ENCODE data around the gene TBC1D4.
A peak's percentile ranks its signal among the peaks of the same experiment; 100 is the strongest.
"Not testable (repeated sequence)": the region's sequence is repeated elsewhere in the genome, so short reads cannot be mapped to it uniquely, and the experiment has no call there.

Gene TBC1D4

DNA sequence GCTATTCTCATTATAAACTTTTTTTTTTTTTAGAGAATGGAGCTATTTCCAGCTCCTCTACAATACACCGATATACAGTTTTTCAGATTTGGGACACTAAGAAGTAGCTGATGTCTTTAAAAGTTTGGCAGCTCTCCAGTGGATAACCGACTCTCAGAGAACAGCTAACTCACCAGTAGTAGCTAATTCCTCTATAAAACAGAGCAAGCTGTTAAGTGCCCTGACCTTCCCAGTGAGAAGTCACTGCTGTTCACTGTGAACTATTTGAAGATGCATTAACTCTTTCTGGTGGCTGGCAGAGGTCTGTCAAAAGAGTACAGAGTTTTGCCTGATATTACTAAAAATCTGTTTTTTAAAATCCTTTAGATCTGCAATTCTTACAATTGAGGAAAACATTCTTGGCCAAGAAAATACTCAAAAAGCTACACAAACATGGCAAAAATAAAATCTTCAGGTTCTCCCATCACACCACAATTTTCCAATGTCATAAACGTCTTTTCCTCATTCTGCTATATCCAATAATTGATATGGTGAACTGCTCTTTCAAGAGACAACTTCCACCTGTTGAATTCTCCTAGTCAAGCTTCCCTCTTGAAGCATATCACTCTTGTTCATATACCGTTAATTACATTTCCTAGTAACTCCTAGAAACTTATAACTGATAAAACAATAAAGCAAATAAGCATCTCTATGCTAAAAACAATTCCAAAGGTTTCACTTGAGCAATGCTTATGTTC lies 44.2 kb downstream of the TBC1D4 start:
- Histone ChIP-seq H3K4me3 (ENCODE audit: low read depth in 1 of 5, low read length in 5 of 5) (no peak overlapping the region), H3K9ac (ENCODE audit: low read length in 5 of 5) (no peak overlapping the region), H3K9me3 (ENCODE audit: control insufficient read depth in 5 of 5, low read length in 5 of 5) (no peaks in the 10 kb centered on the region), H3K4me1 (ENCODE audit: control insufficient read depth in 5 of 5, insufficient read depth in 5 of 5, low read length in 5 of 5) (peaks cover 0 to 11% (median 6%) of the 10 kb centered on the region in 5 donors), H3K27ac (ENCODE audit: low read depth, low read length) (no peak overlapping the region), H3K36me3 (ENCODE audit: control insufficient read depth in 5 of 5, insufficient read depth in 5 of 5, low read length in 5 of 5) (peaks cover 0 to 2% (median 0%) of the 10 kb centered on the region in 5 donors), H3K27me3 (ENCODE audit: control insufficient read depth in 5 of 5, insufficient read depth in 4 of 5, low read length in 5 of 5) (no peaks in the 10 kb centered on the region)

DNA sequence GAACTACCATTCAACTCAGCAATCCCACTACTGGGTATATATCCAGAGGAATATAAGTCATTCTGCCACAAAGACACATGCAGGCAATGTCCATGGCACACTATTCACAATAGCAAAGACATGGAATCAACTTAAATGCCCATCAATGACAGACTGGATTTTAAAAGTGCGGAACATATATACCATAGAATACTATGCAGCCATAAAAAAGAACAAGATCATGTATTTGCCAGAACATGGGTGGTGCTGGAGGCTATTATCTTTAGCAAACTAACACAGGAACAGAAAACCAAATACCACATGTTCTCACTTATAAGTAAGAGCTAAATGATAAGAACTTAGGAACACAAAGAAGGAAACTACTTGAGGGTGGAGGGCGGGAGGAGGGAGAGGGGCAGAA lies 47.8 kb downstream of the TBC1D4 start:
- H3K9ac ChIP-seq (ENCODE audit: low read length in 5 of 5); H3K9me3 ChIP-seq (ENCODE audit: control insufficient read depth in 5 of 5, low read length in 5 of 5); H3K36me3 ChIP-seq (ENCODE audit: control insufficient read depth in 5 of 5, insufficient read depth in 5 of 5, low read length in 5 of 5); H3K4me3 ChIP-seq (ENCODE audit: low read depth in 1 of 5, low read length in 5 of 5); H3K27ac ChIP-seq (ENCODE audit: low read depth, low read length); H3K27me3 ChIP-seq (ENCODE audit: control insufficient read depth in 5 of 5, insufficient read depth in 4 of 5, low read length in 5 of 5): not testable (repeated sequence)
- H3K4me1 ChIP-seq (ENCODE audit: control insufficient read depth in 5 of 5, insufficient read depth in 5 of 5, low read length in 5 of 5): peaks cover 0 to 32% (median 22%) of the 10 kb centered on the region in 5 donors

- Histone ChIP-seq H3K27me3 (ENCODE audit: control insufficient read depth in 5 of 5, insufficient read depth in 4 of 5, low read length in 5 of 5) (no peaks in the 10 kb centered on the region), H3K27ac (ENCODE audit: low read depth, low read length) (peak overlapping the region; percentile 77), H3K9me3 (ENCODE audit: control insufficient read depth in 5 of 5, low read length in 5 of 5) (no peaks in the 10 kb centered on the region), H3K4me1 (ENCODE audit: control insufficient read depth in 5 of 5, insufficient read depth in 5 of 5, low read length in 5 of 5) (peaks cover 0 to 32% (median 22%) of the 10 kb centered on the region in 5 donors), H3K9ac (ENCODE audit: low read length in 5 of 5) (no peak overlapping the region), H3K36me3 (ENCODE audit: control insufficient read depth in 5 of 5, insufficient read depth in 5 of 5, low read length in 5 of 5) (peaks cover 0 to 2% (median 0%) of the 10 kb centered on the region in 5 donors), H3K4me3 (ENCODE audit: low read depth in 1 of 5, low read length in 5 of 5) (no peak overlapping the region)
These were observed 49.1 kb downstream of the TBC1D4 start for GRCh38 chr13:75432811-75433244.

DNA sequence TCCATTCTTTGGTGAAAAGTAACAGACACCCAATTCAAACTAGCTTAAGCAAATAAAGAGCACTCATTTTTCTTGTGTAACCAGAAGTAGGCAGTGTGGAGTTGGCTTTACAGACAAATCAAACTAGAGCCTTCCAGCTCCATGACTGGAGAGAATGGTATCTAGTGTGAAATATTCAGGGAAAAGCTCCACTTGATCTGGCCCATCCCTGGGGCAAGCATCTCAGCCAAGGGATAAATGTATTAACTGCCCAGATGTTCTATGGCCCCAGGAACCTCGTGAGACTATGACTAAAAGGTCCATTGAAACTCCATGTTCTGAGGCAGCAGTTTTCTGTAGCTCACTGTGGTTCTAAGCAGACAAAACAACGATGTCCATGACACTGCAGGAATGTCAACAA lies 49.9 kb downstream of the TBC1D4 start:
- H3K36me3 ChIP-seq (ENCODE audit: control insufficient read depth in 5 of 5, insufficient read depth in 5 of 5, low read length in 5 of 5): peaks cover 0 to 2% (median 0%) of the 10 kb centered on the region in 5 donors
- no peaks in the 10 kb centered on the region for H3K27me3 ChIP-seq (ENCODE audit: control insufficient read depth in 5 of 5, insufficient read depth in 4 of 5, low read length in 5 of 5)
- H3K27ac ChIP-seq (ENCODE audit: low read depth, low read length): peak overlapping the region; percentile 77
- H3K4me3 ChIP-seq (ENCODE audit: low read depth in 1 of 5, low read length in 5 of 5): no peak overlapping the region
- no peaks in the 10 kb centered on the region for H3K9me3 ChIP-seq (ENCODE audit: control insufficient read depth in 5 of 5, low read length in 5 of 5)
- peaks cover 0 to 28% (median 22%) of the 10 kb centered on the region in 5 donors for H3K4me1 ChIP-seq (ENCODE audit: control insufficient read depth in 5 of 5, insufficient read depth in 5 of 5, low read length in 5 of 5)
- no peak overlapping the region for H3K9ac ChIP-seq (ENCODE audit: low read length in 5 of 5)

- H3K9me3 ChIP-seq (ENCODE audit: control insufficient read depth in 5 of 5, low read length in 5 of 5): no peaks in the 10 kb centered on the region
- no peaks in the 10 kb centered on the region for H3K27me3 ChIP-seq (ENCODE audit: control insufficient read depth in 5 of 5, insufficient read depth in 4 of 5, low read length in 5 of 5)
- peaks cover 0 to 28% (median 22%) of the 10 kb centered on the region in 5 donors for H3K4me1 ChIP-seq (ENCODE audit: control insufficient read depth in 5 of 5, insufficient read depth in 5 of 5, low read length in 5 of 5)
- peak overlapping the region in 2 of 5 donors; percentile 30 to 39 for H3K9ac ChIP-seq (ENCODE audit: low read length in 5 of 5)
- peaks cover 0 to 2% (median 0%) of the 10 kb centered on the region in 5 donors for H3K36me3 ChIP-seq (ENCODE audit: control insufficient read depth in 5 of 5, insufficient read depth in 5 of 5, low read length in 5 of 5)
- peak overlapping the region; percentile 77 for H3K27ac ChIP-seq (ENCODE audit: low read depth, low read length)
- H3K4me3 ChIP-seq (ENCODE audit: low read depth in 1 of 5, low read length in 5 of 5): no peak overlapping the region
These were observed 51.3 kb downstream of the TBC1D4 start for GRCh38 chr13:75430436-75431209.

GRCh38 chr13:75426421-75426820 lies 55.5 kb downstream of the TBC1D4 start:
- H3K27ac ChIP-seq (ENCODE audit: low read depth, low read length): no peak overlapping the region

DNA sequence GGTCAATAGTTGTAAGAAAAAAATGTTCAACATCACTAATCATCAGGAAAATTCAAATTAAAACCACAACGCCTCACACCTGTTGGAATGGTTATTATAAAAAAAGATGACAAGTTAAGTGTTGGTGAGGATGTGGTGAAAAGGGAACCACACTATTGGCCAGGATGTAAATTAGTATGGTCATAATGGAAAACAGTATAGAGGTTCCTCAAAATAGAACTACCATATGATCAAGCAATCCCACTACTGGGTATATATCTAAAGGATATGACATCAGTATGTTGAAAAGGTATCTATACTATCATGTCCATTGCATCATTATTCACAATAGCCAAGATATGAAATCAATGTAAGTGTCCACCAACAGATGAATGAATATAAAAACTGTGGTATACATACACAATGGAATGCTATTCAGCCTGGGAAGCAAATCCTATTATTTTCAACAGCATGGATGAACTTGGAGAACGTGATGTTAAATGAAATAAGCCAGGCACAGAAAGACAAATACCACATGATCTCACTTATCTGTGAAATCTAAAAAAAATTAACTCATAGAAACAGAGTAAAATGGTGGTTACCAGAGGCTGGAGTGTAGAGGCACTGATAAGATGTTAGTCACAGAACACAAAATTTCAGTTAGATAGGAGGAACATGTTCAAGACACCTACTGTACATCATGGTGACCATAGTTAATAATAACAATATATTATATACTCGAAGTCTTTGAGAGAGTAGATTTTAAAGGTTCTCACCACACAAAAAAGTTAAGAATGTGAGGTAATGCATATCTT lies 56.6 kb downstream of the TBC1D4 start:
- no peaks in the 10 kb centered on the region for H3K27me3 ChIP-seq (ENCODE audit: control insufficient read depth in 5 of 5, insufficient read depth in 4 of 5, low read length in 5 of 5)
- H3K27ac ChIP-seq (ENCODE audit: low read depth, low read length): no peak overlapping the region
- peaks cover 0 to 22% (median 7%) of the 10 kb centered on the region in 5 donors for H3K4me1 ChIP-seq (ENCODE audit: control insufficient read depth in 5 of 5, insufficient read depth in 5 of 5, low read length in 5 of 5)
- H3K36me3 ChIP-seq (ENCODE audit: control insufficient read depth in 5 of 5, insufficient read depth in 5 of 5, low read length in 5 of 5): no peaks in the 10 kb centered on the region
- H3K9ac ChIP-seq (ENCODE audit: low read length in 5 of 5): no peak overlapping the region
- no peak overlapping the region for H3K4me3 ChIP-seq (ENCODE audit: low read depth in 1 of 5, low read length in 5 of 5)
- no peaks in the 10 kb centered on the region for H3K9me3 ChIP-seq (ENCODE audit: control insufficient read depth in 5 of 5, low read length in 5 of 5)

More at GRCh38 chr13:75426421-75426820, 55.5 kb downstream of the TBC1D4 start:
- Histone ChIP-seq H3K27me3 (ENCODE audit: control insufficient read depth in 5 of 5, insufficient read depth in 4 of 5, low read length in 5 of 5) (no peaks in the 10 kb centered on the region), H3K36me3 (ENCODE audit: control insufficient read depth in 5 of 5, insufficient read depth in 5 of 5, low read length in 5 of 5) (no peaks in the 10 kb centered on the region), H3K9ac (ENCODE audit: low read length in 5 of 5) (no peak overlapping the region), H3K4me3 (ENCODE audit: low read depth in 1 of 5, low read length in 5 of 5) (no peak overlapping the region), H3K4me1 (ENCODE audit: control insufficient read depth in 5 of 5, insufficient read depth in 5 of 5, low read length in 5 of 5) (peaks cover 0 to 28% (median 13%) of the 10 kb centered on the region in 5 donors), H3K9me3 (ENCODE audit: control insufficient read depth in 5 of 5, low read length in 5 of 5) (no peaks in the 10 kb centered on the region)

DNA sequence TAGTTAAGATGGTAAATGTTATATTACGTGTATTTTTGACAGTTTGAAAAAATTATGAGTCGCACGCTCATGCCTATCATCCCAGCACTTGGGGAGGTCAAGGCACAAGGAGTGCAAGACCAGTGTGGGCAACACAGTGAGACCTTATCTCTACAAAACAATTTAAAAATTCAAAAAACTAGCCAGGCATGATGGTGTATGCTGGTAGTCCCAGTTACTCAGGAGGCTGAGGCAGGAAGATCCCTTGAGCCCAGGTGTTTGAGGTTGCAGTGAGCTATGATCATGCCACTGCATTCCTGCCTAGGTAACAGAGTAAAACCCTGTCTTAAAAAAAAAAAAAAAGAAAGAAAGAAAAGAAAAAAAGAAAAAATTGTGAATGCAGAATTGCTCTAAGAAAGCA lies 58.0 kb downstream of the TBC1D4 start:
- Histone ChIP-seq H3K9ac (ENCODE audit: low read length in 5 of 5) (no peak overlapping the region), H3K4me1 (ENCODE audit: control insufficient read depth in 5 of 5, insufficient read depth in 5 of 5, low read length in 5 of 5) (peaks cover 0 to 20% (median 8%) of the 10 kb centered on the region in 5 donors), H3K27ac (ENCODE audit: low read depth, low read length) (no peak overlapping the region), H3K9me3 (ENCODE audit: control insufficient read depth in 5 of 5, low read length in 5 of 5) (no peaks in the 10 kb centered on the region), H3K27me3 (ENCODE audit: control insufficient read depth in 5 of 5, insufficient read depth in 4 of 5, low read length in 5 of 5) (no peaks in the 10 kb centered on the region), H3K36me3 (ENCODE audit: control insufficient read depth in 5 of 5, insufficient read depth in 5 of 5, low read length in 5 of 5) (no peaks in the 10 kb centered on the region), H3K4me3 (ENCODE audit: low read depth in 1 of 5, low read length in 5 of 5) (no peak overlapping the region)

- no peaks in the 10 kb centered on the region for H3K9me3 ChIP-seq (ENCODE audit: control insufficient read depth in 5 of 5, low read length in 5 of 5)
- H3K36me3 ChIP-seq (ENCODE audit: control insufficient read depth in 5 of 5, insufficient read depth in 5 of 5, low read length in 5 of 5): no peaks in the 10 kb centered on the region
- H3K4me3 ChIP-seq (ENCODE audit: low read depth in 1 of 5, low read length in 5 of 5): no peak overlapping the region
- H3K9ac ChIP-seq (ENCODE audit: low read length in 5 of 5): no peak overlapping the region
- H3K27me3 ChIP-seq (ENCODE audit: control insufficient read depth in 5 of 5, insufficient read depth in 4 of 5, low read length in 5 of 5): no peaks in the 10 kb centered on the region
- peak overlapping the region; percentile 26 for H3K27ac ChIP-seq (ENCODE audit: low read depth, low read length)
- H3K4me1 ChIP-seq (ENCODE audit: control insufficient read depth in 5 of 5, insufficient read depth in 5 of 5, low read length in 5 of 5): peaks cover 0 to 37% (median 24%) of the 10 kb centered on the region in 5 donors
These were observed 59.9 kb downstream of the TBC1D4 start for GRCh38 chr13:75422028-75422427.

Measured in subcutaneous abdominal adipose tissue (tissue), 5 donors.